ENCODE measurements around the gene SLC5A4. TPM values are rescaled to one million over a fixed set of nuclear protein-coding genes. Genes with fewer than 3 reads are reported as not detected.
"Not testable (repeated sequence)": the region's sequence is repeated elsewhere in the genome, so short reads cannot be mapped to it uniquely, and the experiment has no call there.

SLC5A4 gene
- not detected in 2 replicates for total RNA-seq (2021)
- long read RNA-seq, result 0 reads

DNA sequence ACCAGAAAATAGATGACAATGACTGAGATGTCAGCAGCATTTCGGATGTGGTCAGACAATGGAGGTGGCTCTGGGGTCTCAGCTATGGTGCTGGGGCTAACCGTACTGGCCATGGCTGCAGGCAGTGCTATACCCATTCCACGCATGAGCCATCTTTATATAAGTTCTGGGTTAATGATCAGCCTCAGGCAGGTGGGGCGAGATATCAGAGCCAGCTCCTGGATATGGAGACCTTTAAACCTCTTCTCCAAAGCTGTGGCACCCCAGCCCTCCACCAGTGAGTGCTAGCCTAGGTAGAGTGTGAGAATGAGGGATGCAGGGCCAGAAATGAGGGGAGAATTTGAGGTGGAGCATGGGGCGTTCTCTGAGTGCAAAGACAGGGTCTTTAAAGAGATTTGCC is at the start of gene SLC5A4:
Gene SLC5A4, minus strand, starts transcription at position 131 of the 400 bp plus-strand sequence. Its CDS starts 18 bp downstream, at position 113.
- Histone ChIP-seq H3K79me2 (ENCODE audit: insufficient read depth, low read length) (no peaks in the 10 kb centered on the region), H3K56ac (ENCODE audit: insufficient read length, low read depth, low read length) (no peak within 1 kb of the TSS), H2AFZ (ENCODE audit: low read length) (no peak within 1 kb of the TSS), H4K91ac (ENCODE audit: insufficient read length, low read depth, low read length) (no peak within 1 kb of the TSS), H2BK5ac (ENCODE audit: insufficient read length, low read length) (no peak within 1 kb of the TSS), H3K9ac (ENCODE audit: extremely low read depth, insufficient read length, low read length) (no peak within 1 kb of the TSS), H4K20me1 (ENCODE audit: control insufficient read depth, insufficient read depth, insufficient read length) (no peaks in the 10 kb centered on the region), H3K4me2 (ENCODE audit: insufficient read depth, insufficient read length, low read length) (no peak within 1 kb of the TSS), H2AK5ac (ENCODE audit: insufficient read length, low read length) (no peak within 1 kb of the TSS), H2BK15ac (ENCODE audit: low read depth, low read length) (no peak within 1 kb of the TSS), H4K8ac (replicated peaks; ENCODE audit: insufficient read length, low read depth, low read length) (no peak within 1 kb of the TSS), H3K9me3 (ENCODE audit: control insufficient read depth, low read depth, low read length) (no peaks in the 10 kb centered on the region), H3K27ac (ENCODE audit: insufficient read length, low read depth, low read length) (no peak within 1 kb of the TSS), H3K4ac (ENCODE audit: low read depth, low read length) (no peak within 1 kb of the TSS), H4K5ac (ENCODE audit: insufficient read length, low read depth, low read length) (no peak within 1 kb of the TSS), H2BK20ac (ENCODE audit: low read depth, low read length, poor library complexity, severe bottlenecking) (no peak within 1 kb of the TSS), H3K14ac (ENCODE audit: insufficient read depth, low read length) (no peak within 1 kb of the TSS), H3K23ac (ENCODE audit: insufficient read length, low read depth, low read length) (no peak within 1 kb of the TSS), H3K4me1 (ENCODE audit: insufficient read depth, low read length) (no peaks in the 10 kb centered on the region), H3K27me3 (ENCODE audit: insufficient read depth, low read length) (no peaks in the 10 kb centered on the region), H3K18ac (ENCODE audit: insufficient read length, low read depth, low read length) (no peak within 1 kb of the TSS), H3T11ph (ENCODE audit: low read length) (no peak within 1 kb of the TSS), H3K23me2 (ENCODE audit: insufficient read length, low read depth, low read length, poor library complexity, severe bottlenecking) (no peaks in the 10 kb centered on the region), H3K79me1 (ENCODE audit: insufficient read depth, low read depth, low read length, poor library complexity, severe bottlenecking) (no peaks in the 10 kb centered on the region), H2BK12ac (ENCODE audit: insufficient read length, low read depth, low read length) (no peak within 1 kb of the TSS), H2BK120ac (ENCODE audit: low read depth, low read length, poor library complexity, severe bottlenecking) (no peak within 1 kb of the TSS)
- no peak within 1 kb of the TSS for H3K4me3 Mint-ChIP-seq
- WGBS (ENCODE audit: extremely low coverage, insufficient read length, low lambda C conversion rate), result no CpG with 5 or more reads among the region's 5 CpGs
- no peak within 1 kb of the TSS for H3K27ac Mint-ChIP-seq
- DNase-seq, result no peak
- no peaks in the 10 kb centered on the region for H3K36me3 Mint-ChIP-seq (ENCODE audit: insufficient read depth in 1 of 3, low read depth in 3 of 3)
- H3K27me3 Mint-ChIP-seq (ENCODE audit: low read depth), result peaks cover 84% of the 10 kb centered on the region
- H3K9me3 Mint-ChIP-seq, result 0 out of 5 replicates have a peak, but pooled peaks cover 0 to 3% of the 10 kb centered on the region in 2 experiments
- H3K4me1 Mint-ChIP-seq, result peaks cover 0 to 3% of the 10 kb centered on the region in 2 experiments; a peak in 1 of 4 replicates
- TF ChIP-seq, protein P1, sequence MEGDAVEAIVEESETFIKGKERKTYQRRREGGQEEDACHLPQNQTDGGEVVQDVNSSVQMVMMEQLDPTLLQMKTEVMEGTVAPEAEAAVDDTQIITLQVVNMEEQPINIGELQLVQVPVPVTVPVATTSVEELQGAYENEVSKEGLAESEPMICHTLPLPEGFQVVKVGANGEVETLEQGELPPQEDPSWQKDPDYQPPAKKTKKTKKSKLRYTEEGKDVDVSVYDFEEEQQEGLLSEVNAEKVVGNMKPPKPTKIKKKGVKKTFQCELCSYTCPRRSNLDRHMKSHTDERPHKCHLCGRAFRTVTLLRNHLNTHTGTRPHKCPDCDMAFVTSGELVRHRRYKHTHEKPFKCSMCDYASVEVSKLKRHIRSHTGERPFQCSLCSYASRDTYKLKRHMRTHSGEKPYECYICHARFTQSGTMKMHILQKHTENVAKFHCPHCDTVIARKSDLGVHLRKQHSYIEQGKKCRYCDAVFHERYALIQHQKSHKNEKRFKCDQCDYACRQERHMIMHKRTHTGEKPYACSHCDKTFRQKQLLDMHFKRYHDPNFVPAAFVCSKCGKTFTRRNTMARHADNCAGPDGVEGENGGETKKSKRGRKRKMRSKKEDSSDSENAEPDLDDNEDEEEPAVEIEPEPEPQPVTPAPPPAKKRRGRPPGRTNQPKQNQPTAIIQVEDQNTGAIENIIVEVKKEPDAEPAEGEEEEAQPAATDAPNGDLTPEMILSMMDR (conservative IDR thresholded peaks at IDR 0.05), result no peak

- H3K4me1 Mint-ChIP-seq; H3K18ac ChIP-seq (ENCODE audit: insufficient read length, low read depth, low read length); H3K23ac ChIP-seq (ENCODE audit: insufficient read length, low read depth, low read length); H4K91ac ChIP-seq (ENCODE audit: insufficient read length, low read depth, low read length); H3K9me3 ChIP-seq (ENCODE audit: control insufficient read depth, low read depth, low read length); H3K27ac ChIP-seq (ENCODE audit: insufficient read length, low read depth, low read length); H3K4me2 ChIP-seq (ENCODE audit: insufficient read depth, insufficient read length, low read length); H3K79me1 ChIP-seq (ENCODE audit: insufficient read depth, low read depth, low read length, poor library complexity, severe bottlenecking); H3K56ac ChIP-seq (ENCODE audit: insufficient read length, low read depth, low read length); H3K14ac ChIP-seq (ENCODE audit: insufficient read depth, low read length); H2AK5ac ChIP-seq (ENCODE audit: insufficient read length, low read length); H3K27ac Mint-ChIP-seq; H2BK15ac ChIP-seq (ENCODE audit: low read depth, low read length); H3K4me1 ChIP-seq (ENCODE audit: insufficient read depth, low read length); H4K8ac ChIP-seq (replicated peaks; ENCODE audit: insufficient read length, low read depth, low read length); H3K4ac ChIP-seq (ENCODE audit: low read depth, low read length); H4K20me1 ChIP-seq (ENCODE audit: control insufficient read depth, insufficient read depth, insufficient read length); DNase-seq; H2BK12ac ChIP-seq (ENCODE audit: insufficient read length, low read depth, low read length); H2BK120ac ChIP-seq (ENCODE audit: low read depth, low read length, poor library complexity, severe bottlenecking); H3T11ph ChIP-seq (ENCODE audit: low read length); H3K79me2 ChIP-seq (ENCODE audit: insufficient read depth, low read length); H2BK5ac ChIP-seq (ENCODE audit: insufficient read length, low read length); H3K23me2 ChIP-seq (ENCODE audit: insufficient read length, low read depth, low read length, poor library complexity, severe bottlenecking); H3K9me3 Mint-ChIP-seq; H3K36me3 Mint-ChIP-seq (ENCODE audit: insufficient read depth in 1 of 3, low read depth in 3 of 3); H3K27me3 ChIP-seq (ENCODE audit: insufficient read depth, low read length); H3K9ac ChIP-seq (ENCODE audit: extremely low read depth, insufficient read length, low read length); H3K4me3 Mint-ChIP-seq; H4K5ac ChIP-seq (ENCODE audit: insufficient read length, low read depth, low read length); H2BK20ac ChIP-seq (ENCODE audit: low read depth, low read length, poor library complexity, severe bottlenecking); H2AFZ ChIP-seq (ENCODE audit: low read length): not testable (repeated sequence)
- H3K27me3 Mint-ChIP-seq (ENCODE audit: low read depth), result peaks cover 13% of the 10 kb centered on the region
These were observed 38.8 kb upstream of the SLC5A4 start for GRCh38 chr22:32293921-32294320.

Data from H9 (cell line).